ENCODE results near the gene ADARB1. TPM values are rescaled to one million over a fixed set of nuclear protein-coding genes. Genes with fewer than 3 reads are reported as not detected.

The ADARB1 gene
- total RNA-seq, 1 donor from 2014 or later, result 5.1 TPM

DNA sequence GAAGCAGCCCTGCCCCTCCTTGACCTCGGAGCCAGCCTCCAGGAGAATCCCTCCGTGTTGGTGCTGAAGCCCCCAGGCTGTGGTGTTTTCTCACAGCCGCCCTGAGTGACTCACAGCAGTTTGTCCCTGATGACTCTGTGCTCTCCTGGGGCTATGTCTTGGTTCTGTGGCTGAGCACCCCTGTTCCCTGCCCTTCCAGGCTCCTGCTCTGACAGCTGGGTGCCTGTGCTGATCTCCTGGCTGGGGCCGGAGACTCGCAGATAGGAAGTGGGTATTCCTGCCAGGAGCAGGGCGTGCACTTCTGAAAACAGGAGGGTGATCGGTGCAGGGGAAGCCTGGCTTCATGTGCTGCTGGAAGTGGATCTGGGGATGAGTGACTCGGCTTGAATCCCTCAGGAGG is 178.8 kb downstream of the ADARB1 start:
- H3F3A ChIP-seq (ENCODE audit: low read depth), result peaks cover 8% of the 10 kb centered on the region
- Mint-ChIP-seq H3K27me3 (ENCODE audit: insufficient read depth, low read depth) (peaks cover 4% of the 10 kb centered on the region), H3K36me3 (no peaks in the 10 kb centered on the region), H3K27ac (peak overlapping the region; percentile 63), H3K4me1 (peaks cover 38% of the 10 kb centered on the region), H3K9me3 (peaks cover 18% of the 10 kb centered on the region), H3K4me3 (no peak overlapping the region)
- TF ChIP-seq EZH2phosphoT487 (IDR thresholded peaks at IDR 0.05), result no peak
- TF ChIP-seq, protein P1, sequence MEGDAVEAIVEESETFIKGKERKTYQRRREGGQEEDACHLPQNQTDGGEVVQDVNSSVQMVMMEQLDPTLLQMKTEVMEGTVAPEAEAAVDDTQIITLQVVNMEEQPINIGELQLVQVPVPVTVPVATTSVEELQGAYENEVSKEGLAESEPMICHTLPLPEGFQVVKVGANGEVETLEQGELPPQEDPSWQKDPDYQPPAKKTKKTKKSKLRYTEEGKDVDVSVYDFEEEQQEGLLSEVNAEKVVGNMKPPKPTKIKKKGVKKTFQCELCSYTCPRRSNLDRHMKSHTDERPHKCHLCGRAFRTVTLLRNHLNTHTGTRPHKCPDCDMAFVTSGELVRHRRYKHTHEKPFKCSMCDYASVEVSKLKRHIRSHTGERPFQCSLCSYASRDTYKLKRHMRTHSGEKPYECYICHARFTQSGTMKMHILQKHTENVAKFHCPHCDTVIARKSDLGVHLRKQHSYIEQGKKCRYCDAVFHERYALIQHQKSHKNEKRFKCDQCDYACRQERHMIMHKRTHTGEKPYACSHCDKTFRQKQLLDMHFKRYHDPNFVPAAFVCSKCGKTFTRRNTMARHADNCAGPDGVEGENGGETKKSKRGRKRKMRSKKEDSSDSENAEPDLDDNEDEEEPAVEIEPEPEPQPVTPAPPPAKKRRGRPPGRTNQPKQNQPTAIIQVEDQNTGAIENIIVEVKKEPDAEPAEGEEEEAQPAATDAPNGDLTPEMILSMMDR (IDR thresholded peaks at IDR 0.05), result no peak
- no peak for TF ChIP-seq EZH2 (IDR thresholded peaks at IDR 0.05)
- H3K9ac ChIP-seq, result no peak overlapping the region
- no peaks in the 10 kb centered on the region for H3K36me3 ChIP-seq
- H3K9me3 ChIP-seq (ENCODE audit: low read depth), result no peaks in the 10 kb centered on the region
- no peaks in the 10 kb centered on the region for H3K79me2 ChIP-seq (ENCODE audit: low read depth)
- no peak overlapping the region for H2AFZ ChIP-seq (replicated peaks)
- H4K20me1 ChIP-seq (ENCODE audit: low read depth), result no peaks in the 10 kb centered on the region
- H3K4me2 ChIP-seq, result no peak overlapping the region
- peaks cover 24% of the 10 kb centered on the region for H3K4me1 ChIP-seq
- no peak overlapping the region for H3K4me3 ChIP-seq
- DNase-seq (ENCODE audit: low spot score), result no peak
- peaks cover 4% of the 10 kb centered on the region for H3K27me3 ChIP-seq
- no peak overlapping the region for H3K27ac ChIP-seq

DNA sequence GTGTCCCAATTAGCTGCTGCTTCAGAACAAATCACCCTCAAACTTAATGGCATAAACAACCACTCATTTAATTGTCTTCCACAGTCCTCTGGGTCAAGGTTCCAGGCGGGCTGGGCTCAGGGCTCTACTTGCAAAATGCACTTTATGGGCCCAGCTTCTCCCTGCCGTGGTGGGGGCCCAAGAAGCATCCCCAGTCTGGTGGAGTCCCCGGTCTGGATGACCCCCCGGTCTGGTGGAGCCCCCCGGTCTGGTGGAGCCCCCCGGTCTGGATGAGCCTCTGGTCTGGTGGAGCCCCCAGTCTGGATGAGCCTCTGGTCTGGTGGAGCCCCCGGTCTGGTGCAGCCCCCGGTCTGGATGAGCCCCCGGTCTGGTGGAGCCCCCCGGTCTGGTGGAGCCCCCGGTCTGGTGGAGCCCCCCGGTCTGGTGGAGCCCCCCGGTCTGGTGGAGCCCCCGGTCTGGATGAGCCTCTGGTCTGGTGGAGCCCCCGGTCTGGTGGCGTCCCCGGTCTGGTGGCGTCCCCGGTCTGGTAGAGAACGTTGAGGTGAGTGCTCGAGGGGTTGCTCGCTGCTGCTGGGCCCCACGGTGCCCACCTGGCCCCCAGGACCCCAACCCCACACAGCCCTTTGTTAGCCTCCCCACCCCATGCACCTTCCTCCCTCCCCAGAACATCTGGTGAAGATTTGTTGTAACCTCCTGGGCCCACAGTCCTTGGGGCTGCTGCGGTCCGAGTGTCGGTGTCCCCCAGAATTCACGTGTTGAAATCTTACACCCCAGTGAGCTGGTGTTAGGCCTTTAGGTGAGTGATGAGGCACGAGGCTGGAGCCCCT is 179.5 kb downstream of the ADARB1 start:
- no peaks in the 10 kb centered on the region for H3K79me2 ChIP-seq (ENCODE audit: low read depth)
- no peak for DNase-seq (ENCODE audit: low spot score)
- no peaks in the 10 kb centered on the region for H3K9me3 ChIP-seq (ENCODE audit: low read depth)
- no peak overlapping the region for H3K27ac ChIP-seq
- H3K4me3 ChIP-seq, result no peak overlapping the region
- peaks cover 21% of the 10 kb centered on the region for H3K4me1 ChIP-seq
- H3K36me3 ChIP-seq, result no peaks in the 10 kb centered on the region
- Mint-ChIP-seq H3K36me3 (no peaks in the 10 kb centered on the region), H3K27ac (peak overlapping the region; percentile 86), H3K4me3 (no peak overlapping the region), H3K27me3 (ENCODE audit: insufficient read depth, low read depth) (peaks cover 4% of the 10 kb centered on the region), H3K4me1 (peaks cover 38% of the 10 kb centered on the region), H3K9me3 (peaks cover 18% of the 10 kb centered on the region)
- no peaks in the 10 kb centered on the region for H3K27me3 ChIP-seq
- H2AFZ ChIP-seq (replicated peaks), result no peak overlapping the region
- peaks cover 8% of the 10 kb centered on the region for H3F3A ChIP-seq (ENCODE audit: low read depth)
- no peaks in the 10 kb centered on the region for H4K20me1 ChIP-seq (ENCODE audit: low read depth)
- H3K4me2 ChIP-seq, result no peak overlapping the region
- no peak for TF ChIP-seq EZH2 (IDR thresholded peaks at IDR 0.05)
- TF ChIP-seq, protein P1 (IDR thresholded peaks at IDR 0.05), result no peak
- no peak for TF ChIP-seq EZH2phosphoT487 (IDR thresholded peaks at IDR 0.05)
- H3K9ac ChIP-seq, result no peak overlapping the region

DNA sequence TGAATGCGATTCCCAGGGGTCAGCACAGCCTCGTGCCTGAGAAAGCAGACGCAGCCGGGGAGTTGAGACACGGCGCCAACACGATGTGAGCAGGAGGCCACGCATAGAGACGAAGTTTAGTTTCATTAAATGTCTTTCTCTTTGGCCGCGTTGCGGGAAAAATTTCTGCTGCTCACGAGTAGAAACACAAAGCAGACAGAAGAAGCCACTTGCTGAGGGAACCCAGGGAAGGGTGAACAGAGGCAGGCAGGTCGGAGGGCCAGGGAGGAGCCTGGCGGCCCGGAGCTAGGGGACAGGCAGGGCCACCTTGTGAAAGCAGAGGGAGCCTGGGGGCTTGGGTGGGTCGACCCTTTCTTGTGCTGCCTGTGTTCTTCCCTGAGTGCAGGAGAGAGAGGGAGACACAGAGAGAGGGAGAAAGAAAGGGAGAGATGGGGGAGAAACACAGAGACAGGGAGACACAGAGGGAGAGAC is 180.1 kb downstream of the ADARB1 start:
- Histone ChIP-seq H3K4me3 (no peak overlapping the region), H3K27me3 (no peaks in the 10 kb centered on the region), H3K79me2 (ENCODE audit: low read depth) (no peaks in the 10 kb centered on the region), H2AFZ (replicated peaks) (no peak overlapping the region), H3K36me3 (no peaks in the 10 kb centered on the region), H3K9ac (no peak overlapping the region), H4K20me1 (ENCODE audit: low read depth) (no peaks in the 10 kb centered on the region), H3K9me3 (ENCODE audit: low read depth) (no peaks in the 10 kb centered on the region), H3K4me2 (no peak overlapping the region), H3K27ac (no peak overlapping the region), H3F3A (ENCODE audit: low read depth) (peaks cover 4% of the 10 kb centered on the region), H3K4me1 (peaks cover 17% of the 10 kb centered on the region)
- H3K36me3 Mint-ChIP-seq, result no peaks in the 10 kb centered on the region
- no peak for DNase-seq (ENCODE audit: low spot score)
- H3K4me1 Mint-ChIP-seq, result peaks cover 32% of the 10 kb centered on the region
- H3K27ac Mint-ChIP-seq, result peak overlapping the region; percentile 86
- no peak overlapping the region for H3K4me3 Mint-ChIP-seq
- TF ChIP-seq, protein P1 (IDR thresholded peaks at IDR 0.05), result no peak
- no peak for TF ChIP-seq EZH2phosphoT487 (IDR thresholded peaks at IDR 0.05)
- TF ChIP-seq EZH2 (IDR thresholded peaks at IDR 0.05), result no peak
- H3K9me3 Mint-ChIP-seq, result peaks cover 17% of the 10 kb centered on the region
- peaks cover 4% of the 10 kb centered on the region for H3K27me3 Mint-ChIP-seq (ENCODE audit: insufficient read depth, low read depth)
